ENCODE measurements around the gene ITGB5. TPM values are rescaled to one million over a fixed set of nuclear protein-coding genes. Genes with fewer than 3 reads are reported as not detected.
"Not testable (repeated sequence)": the region's sequence is repeated elsewhere in the genome, so short reads cannot be mapped to it uniquely, and the experiment has no call there.

ITGB5 gene
- total RNA-seq, 2 donors from 2014 or later: 262 to 329 TPM

DNA sequence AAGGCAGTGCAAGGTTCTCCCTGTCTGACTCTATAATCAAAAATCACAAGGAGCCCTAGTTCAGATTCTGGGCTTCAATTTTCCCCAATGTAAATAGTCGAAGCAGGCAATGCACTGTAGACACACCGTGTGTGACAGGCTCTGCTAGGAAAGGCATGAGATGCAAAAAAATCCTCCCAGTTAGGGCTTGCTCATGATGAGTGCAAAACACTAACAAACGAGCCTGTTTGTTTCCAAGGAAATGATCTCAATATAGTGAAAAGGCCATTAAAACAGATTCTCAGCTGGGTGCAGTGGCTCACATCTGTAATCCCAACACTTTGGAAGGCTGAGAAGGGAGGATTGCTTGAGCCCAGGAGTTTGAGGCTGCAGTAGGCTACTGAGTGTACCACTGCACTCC is 101.2 kb downstream of the ITGB5 start:
- Mint-ChIP-seq H3K9me3 (no peaks in the 10 kb centered on the region), H3K27me3 (ENCODE audit: insufficient read depth) (no peaks in the 10 kb centered on the region), H3K4me1 (peaks cover 17% of the 10 kb centered on the region), H3K36me3 (ENCODE audit: low read depth) (peaks cover 63% of the 10 kb centered on the region), H3K27ac (no peak overlapping the region), H3K4me3 (no peak overlapping the region)
- peaks cover 84% of the 10 kb centered on the region for H3K36me3 ChIP-seq (ENCODE audit: control insufficient read depth, insufficient read depth, low read length)
- DNase-seq: no peak
- H3K4me3 ChIP-seq (ENCODE audit: low read length): no peak overlapping the region
- peaks cover 8% of the 10 kb centered on the region for H3K4me1 ChIP-seq (ENCODE audit: control insufficient read depth, insufficient read depth, low read length)
- H3K9ac ChIP-seq (ENCODE audit: extremely low read depth, low read length, poor library complexity, severe bottlenecking): no peak overlapping the region
- TF ChIP-seq, protein P1, sequence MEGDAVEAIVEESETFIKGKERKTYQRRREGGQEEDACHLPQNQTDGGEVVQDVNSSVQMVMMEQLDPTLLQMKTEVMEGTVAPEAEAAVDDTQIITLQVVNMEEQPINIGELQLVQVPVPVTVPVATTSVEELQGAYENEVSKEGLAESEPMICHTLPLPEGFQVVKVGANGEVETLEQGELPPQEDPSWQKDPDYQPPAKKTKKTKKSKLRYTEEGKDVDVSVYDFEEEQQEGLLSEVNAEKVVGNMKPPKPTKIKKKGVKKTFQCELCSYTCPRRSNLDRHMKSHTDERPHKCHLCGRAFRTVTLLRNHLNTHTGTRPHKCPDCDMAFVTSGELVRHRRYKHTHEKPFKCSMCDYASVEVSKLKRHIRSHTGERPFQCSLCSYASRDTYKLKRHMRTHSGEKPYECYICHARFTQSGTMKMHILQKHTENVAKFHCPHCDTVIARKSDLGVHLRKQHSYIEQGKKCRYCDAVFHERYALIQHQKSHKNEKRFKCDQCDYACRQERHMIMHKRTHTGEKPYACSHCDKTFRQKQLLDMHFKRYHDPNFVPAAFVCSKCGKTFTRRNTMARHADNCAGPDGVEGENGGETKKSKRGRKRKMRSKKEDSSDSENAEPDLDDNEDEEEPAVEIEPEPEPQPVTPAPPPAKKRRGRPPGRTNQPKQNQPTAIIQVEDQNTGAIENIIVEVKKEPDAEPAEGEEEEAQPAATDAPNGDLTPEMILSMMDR (conservative IDR thresholded peaks at IDR 0.05): no peak
- no peak overlapping the region for H3K27ac ChIP-seq (ENCODE audit: low read depth, low read length)
- 93 to 95% methylated on average over 3 of the region's 3 CpGs for WGBS, 2 experiments (ENCODE audit: insufficient coverage in 1 of 2, insufficient read length in 1 of 2)
- no peaks in the 10 kb centered on the region for H3K27me3 ChIP-seq (ENCODE audit: control insufficient read depth, insufficient read depth, low read length, poor library complexity, severe bottlenecking)
- peaks cover 18% of the 10 kb centered on the region for H3K9me3 ChIP-seq (ENCODE audit: control insufficient read depth, low read length)

DNA sequence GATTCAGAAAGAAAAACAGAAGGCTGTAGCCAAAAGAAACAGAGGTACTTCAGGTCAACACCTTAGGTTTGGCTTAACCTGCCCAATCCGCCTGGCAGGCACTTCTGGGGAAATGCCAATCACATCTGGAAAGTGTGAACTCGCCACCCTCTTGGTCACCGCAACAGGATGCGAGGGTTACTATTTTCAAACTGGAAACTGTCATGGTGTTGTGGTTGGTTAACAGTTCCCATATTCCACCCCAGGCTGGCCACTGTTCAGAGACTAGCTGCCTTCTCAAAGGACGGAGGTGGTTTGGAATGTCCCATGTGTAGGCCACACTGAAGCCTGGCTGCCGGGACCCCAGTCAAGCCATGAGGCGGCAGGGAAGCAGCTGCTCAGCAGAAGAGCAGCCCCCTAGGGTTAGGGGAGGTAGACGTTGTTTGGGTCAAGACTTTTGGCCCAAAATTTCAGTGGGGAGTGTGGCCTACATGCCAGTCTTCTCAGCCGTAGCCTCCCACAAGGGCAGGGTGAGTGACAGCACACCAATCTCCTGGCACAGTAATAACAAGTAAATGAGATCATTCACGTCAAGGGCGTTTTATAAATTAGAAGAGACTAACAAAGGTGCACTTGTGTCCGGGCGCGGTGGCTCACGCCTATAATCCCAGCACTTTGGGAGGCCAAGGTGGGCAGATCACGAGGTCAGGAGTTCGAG is 102.3 kb downstream of the ITGB5 start:
- no peaks in the 10 kb centered on the region for H3K9me3 Mint-ChIP-seq
- Histone ChIP-seq H3K27me3 (ENCODE audit: control insufficient read depth, insufficient read depth, low read length, poor library complexity, severe bottlenecking) (no peaks in the 10 kb centered on the region), H3K9ac (ENCODE audit: extremely low read depth, low read length, poor library complexity, severe bottlenecking) (no peak overlapping the region), H3K36me3 (ENCODE audit: control insufficient read depth, insufficient read depth, low read length) (peaks cover 85% of the 10 kb centered on the region), H3K27ac (ENCODE audit: low read depth, low read length) (no peak overlapping the region), H3K4me1 (ENCODE audit: control insufficient read depth, insufficient read depth, low read length) (peaks cover 8% of the 10 kb centered on the region), H3K9me3 (ENCODE audit: control insufficient read depth, low read length) (peaks cover 10% of the 10 kb centered on the region), H3K4me3 (ENCODE audit: low read length) (no peak overlapping the region)
- WGBS, 2 experiments (ENCODE audit: insufficient coverage in 1 of 2, insufficient read length in 1 of 2): 96 to 98% methylated on average over 7 to 17 of the region's 17 CpGs
- no peak overlapping the region for H3K4me3 Mint-ChIP-seq
- TF ChIP-seq, protein P1 (conservative IDR thresholded peaks at IDR 0.05): no peak
- peaks cover 20% of the 10 kb centered on the region for H3K4me1 Mint-ChIP-seq
- peaks cover 60% of the 10 kb centered on the region for H3K36me3 Mint-ChIP-seq (ENCODE audit: low read depth)
- no peaks in the 10 kb centered on the region for H3K27me3 Mint-ChIP-seq (ENCODE audit: insufficient read depth)
- DNase-seq: no peak
- H3K27ac Mint-ChIP-seq: peak overlapping the region; percentile 67

DNA sequence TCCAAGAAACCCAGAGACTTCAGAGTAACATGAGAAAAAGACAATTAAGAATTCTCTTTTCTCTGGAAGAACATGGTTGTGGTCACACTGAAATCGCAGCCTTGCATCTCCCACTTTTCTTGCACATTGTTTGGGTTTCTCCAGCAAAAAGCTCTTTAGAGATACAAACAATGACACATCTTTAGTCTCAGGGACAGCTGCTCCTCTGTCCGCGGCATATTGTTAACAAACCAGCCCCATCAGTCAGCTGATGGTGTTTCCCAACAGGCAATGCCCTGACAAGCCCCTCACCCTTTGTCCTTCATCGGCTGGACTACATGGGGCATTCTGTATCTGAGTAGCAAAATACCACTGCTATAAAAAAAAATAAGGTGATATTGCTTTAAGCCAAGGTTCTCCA is 103.5 kb downstream of the ITGB5 start:
- H3K27me3 Mint-ChIP-seq (ENCODE audit: insufficient read depth): no peaks in the 10 kb centered on the region
- peaks cover 24% of the 10 kb centered on the region for H3K4me1 Mint-ChIP-seq
- peaks cover 5% of the 10 kb centered on the region for H3K9me3 ChIP-seq (ENCODE audit: control insufficient read depth, low read length)
- peaks cover 85% of the 10 kb centered on the region for H3K36me3 ChIP-seq (ENCODE audit: control insufficient read depth, insufficient read depth, low read length)
- DNase-seq: no peak
- no peak overlapping the region for H3K9ac ChIP-seq (ENCODE audit: extremely low read depth, low read length, poor library complexity, severe bottlenecking)
- peak overlapping the region; percentile 29 for H3K27ac ChIP-seq (ENCODE audit: low read depth, low read length)
- H3K9me3 Mint-ChIP-seq: no peaks in the 10 kb centered on the region
- H3K4me3 ChIP-seq (ENCODE audit: low read length): no peak overlapping the region
- no peak overlapping the region for H3K4me3 Mint-ChIP-seq
- WGBS, 2 experiments (ENCODE audit: insufficient coverage in 1 of 2, insufficient read length in 1 of 2): 87 to 92% methylated on average over 3 to 4 of the region's 4 CpGs
- TF ChIP-seq, protein P1 (conservative IDR thresholded peaks at IDR 0.05): no peak
- H3K4me1 ChIP-seq (ENCODE audit: control insufficient read depth, insufficient read depth, low read length): peaks cover 8% of the 10 kb centered on the region
- peaks cover 64% of the 10 kb centered on the region for H3K36me3 Mint-ChIP-seq (ENCODE audit: low read depth)
- H3K27ac Mint-ChIP-seq: no peak overlapping the region
- H3K27me3 ChIP-seq (ENCODE audit: control insufficient read depth, insufficient read depth, low read length, poor library complexity, severe bottlenecking): no peaks in the 10 kb centered on the region

DNA sequence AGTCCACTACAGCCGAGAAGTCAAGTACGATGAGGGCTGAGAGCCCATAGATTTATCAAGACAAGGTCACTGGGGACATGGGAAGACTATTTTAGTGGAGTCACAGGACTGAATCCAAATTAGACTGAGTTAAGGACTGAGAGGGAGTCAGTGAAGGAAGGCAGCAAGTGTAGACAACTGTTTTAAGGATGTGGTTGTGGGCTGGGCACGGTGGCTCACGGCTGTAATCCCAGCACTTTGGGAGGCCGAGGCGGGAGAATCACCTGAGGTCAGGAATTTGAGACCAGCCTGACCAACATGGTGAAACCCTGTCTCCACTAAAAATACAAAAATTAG is 104.8 kb downstream of the ITGB5 start:
- peaks cover 31% of the 10 kb centered on the region for H3K4me1 Mint-ChIP-seq
- peaks cover 63% of the 10 kb centered on the region for H3K36me3 Mint-ChIP-seq (ENCODE audit: low read depth)
- H3K9ac ChIP-seq (ENCODE audit: extremely low read depth, low read length, poor library complexity, severe bottlenecking); H3K4me3 ChIP-seq (ENCODE audit: low read length); H3K27me3 ChIP-seq (ENCODE audit: control insufficient read depth, insufficient read depth, low read length, poor library complexity, severe bottlenecking); H3K27me3 Mint-ChIP-seq (ENCODE audit: insufficient read depth); DNase-seq; H3K27ac ChIP-seq (ENCODE audit: low read depth, low read length); H3K4me1 ChIP-seq (ENCODE audit: control insufficient read depth, insufficient read depth, low read length); H3K4me3 Mint-ChIP-seq; H3K9me3 Mint-ChIP-seq; H3K9me3 ChIP-seq (ENCODE audit: control insufficient read depth, low read length): not testable (repeated sequence)
- peak overlapping the region; percentile 12 for H3K27ac Mint-ChIP-seq
- H3K36me3 ChIP-seq (ENCODE audit: control insufficient read depth, insufficient read depth, low read length): peaks cover 85% of the 10 kb centered on the region
- WGBS, 2 experiments (ENCODE audit: insufficient coverage in 1 of 2, insufficient read length in 1 of 2): 94 to 98% methylated on average over 6 of the region's 6 CpGs

All from endodermal cell (in vitro differentiated cells).